Muscle of back (tissue), 11 donors: ENCODE data around the gene TAS2R20. TPM values are rescaled to one million over a fixed set of nuclear protein-coding genes. Genes with fewer than 3 reads are reported as not detected.

Experiments
- DNase-seq, 3 donors: peaks; one replicate each; pipeline versions ENCODE4 v3.0.0 to v3.0.0-alpha.2; 2013
- polyA plus RNA-seq, 10 donors: library from polyadenylated mRNA; unstranded; fragments of 120-200 nt; gene quantifications; one replicate each; pipeline ENCODE4 v1.2.1, GENCODE V29; 2013; ENCODE audit not compliant: insufficient read length in 10 of 10

Gene TAS2R20
- polyA plus RNA-seq, 10 donors = 0.49 to 3.7 (median 0.96) TPM

DNA sequence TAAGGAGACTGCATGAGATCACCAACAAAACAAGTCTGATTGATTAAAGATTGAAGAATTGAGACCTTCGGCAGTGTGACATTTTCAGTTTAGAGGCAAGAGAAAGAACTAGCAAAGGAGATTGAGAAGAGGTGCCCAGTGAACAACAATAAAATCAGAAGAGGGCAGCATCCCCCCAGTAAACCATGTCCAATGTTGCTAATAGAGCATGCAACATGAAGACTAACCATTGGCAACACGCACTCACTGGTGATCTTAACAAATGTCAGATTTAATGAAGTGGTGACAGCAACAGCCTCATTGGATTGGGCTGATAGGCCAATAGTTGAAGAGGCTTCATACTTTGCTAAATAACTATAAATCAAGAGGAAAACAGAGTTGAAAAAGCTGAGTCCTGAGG, 38.3 kb downstream of the TAS2R20 start:
- no peak for DNase-seq

DNA sequence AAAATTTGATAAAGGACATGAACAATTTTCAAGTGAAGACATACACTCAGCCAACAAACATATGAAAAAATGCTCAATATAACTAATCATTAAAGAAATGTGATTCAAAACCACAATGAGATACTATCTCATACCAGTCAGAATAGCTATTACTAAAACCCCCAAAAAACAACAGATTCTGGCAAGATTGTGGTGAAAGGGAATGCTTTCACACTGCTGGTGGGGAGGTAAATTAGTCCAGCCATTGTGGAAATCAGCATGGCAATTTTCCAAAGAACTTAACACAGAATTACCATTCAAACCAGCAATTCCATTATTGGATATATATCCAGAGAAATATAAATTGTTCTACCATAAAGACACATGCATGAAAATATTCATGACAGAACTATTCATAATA, 40.4 kb downstream of the TAS2R20 start:
- peak in 1 of 3 donors; percentile 16 for DNase-seq

GRCh38 chr12:10956085-10956484, 42.0 kb downstream of the TAS2R20 start:
- DNase-seq = no peak

DNA sequence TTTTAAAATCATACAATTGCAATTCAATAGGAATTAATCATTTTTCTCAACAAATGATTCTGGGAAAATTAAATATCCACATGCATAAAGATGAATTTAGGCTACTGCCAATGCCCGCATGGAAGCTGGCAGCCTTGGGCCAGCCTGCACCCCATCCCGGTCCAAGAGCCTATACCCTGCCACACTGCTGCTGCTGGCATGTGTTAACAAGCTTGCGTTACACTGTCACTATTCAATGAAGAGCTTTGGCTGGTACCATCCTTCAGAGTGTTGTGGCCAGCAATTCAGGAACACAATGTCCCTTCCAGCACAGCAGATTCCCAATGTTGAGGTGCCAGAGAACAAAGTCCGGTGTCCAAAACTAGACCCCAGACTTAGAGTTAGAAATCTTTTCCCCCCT, 45.5 kb downstream of the TAS2R20 start:
- no peak for DNase-seq

Other genes with a start within 250 kb of the TAS2R20 start
- gene TAS2R7, start 195.7 kb downstream of the TAS2R20 start, polyA plus RNA-seq = not detected
- not detected for gene TAS2R8, start 191.0 kb downstream of the TAS2R20 start, polyA plus RNA-seq
- not detected for gene TAS2R9, start 188.1 kb downstream of the TAS2R20 start, polyA plus RNA-seq
- gene TAS2R10, start 171.9 kb downstream of the TAS2R20 start, polyA plus RNA-seq = 1 to 10 TPM in 5 of 10 donors, under 1 TPM in 5; 0.30 to 1.5 (median 0.99) TPM
- 1 to 10 TPM; 1.1 to 9.2 (median 2.6) TPM for gene PRR4, start 148.8 kb downstream of the TAS2R20 start, polyA plus RNA-seq
- gene PRH1, start 114.0 kb downstream of the TAS2R20 start, polyA plus RNA-seq = 10 to 100 TPM in 3 of 10 donors, 1 to 10 TPM in 7; 5.1 to 12.9 (median 7.5) TPM
- gene TAS2R13, start 88.7 kb downstream of the TAS2R20 start, polyA plus RNA-seq = under 1 TPM in 3 of 10 donors, not detected in 7; 0.11 to 0.18 (median 0.15) TPM
- gene PRH2, start 69.1 kb downstream of the TAS2R20 start, polyA plus RNA-seq = under 1 TPM in 3 of 10 donors, not detected in 7; 0.35 to 0.85 (median 0.38) TPM
- 1 to 10 TPM; 1.6 to 5.7 (median 2.8) TPM for gene TAS2R14, start 59.0 kb downstream of the TAS2R20 start, polyA plus RNA-seq
- under 1 TPM in 2 of 10 donors, not detected in 8; 0.28 to 0.29 TPM for gene TAS2R50, start 11.4 kb downstream of the TAS2R20 start, polyA plus RNA-seq
- gene TAS2R19, start 24.3 kb upstream of the TAS2R20 start, polyA plus RNA-seq = 1 to 10 TPM in 5 of 10 donors, under 1 TPM in 5; 0.65 to 2.4 (median 1.0) TPM
- 1 to 10 TPM in 5 of 10 donors, under 1 TPM in 5; 0.65 to 2.1 (median 1.0) TPM for gene TAS2R31, start 33.1 kb upstream of the TAS2R20 start, polyA plus RNA-seq
- gene TAS2R46, start 64.0 kb upstream of the TAS2R20 start, polyA plus RNA-seq = under 1 TPM in 2 of 10 donors, not detected in 8; 0.19 to 0.26 TPM
- gene TAS2R43, start 94.0 kb upstream of the TAS2R20 start, polyA plus RNA-seq = under 1 TPM in 5 of 10 donors, not detected in 5; 0.22 to 0.44 (median 0.30) TPM
- gene TAS2R30, start 136.3 kb upstream of the TAS2R20 start, polyA plus RNA-seq = under 1 TPM in 8 of 10 donors, not detected in 2; 0.10 to 0.46 (median 0.14) TPM
- gene SMIM10L1, start 172.9 kb upstream of the TAS2R20 start, polyA plus RNA-seq = 10 to 100 TPM; 12.5 to 15.1 (median 13.4) TPM
- not detected for gene TAS2R42, start 188.6 kb upstream of the TAS2R20 start, polyA plus RNA-seq